Measurements from ENCODE around the gene RRAD.

RRAD gene

DNA sequence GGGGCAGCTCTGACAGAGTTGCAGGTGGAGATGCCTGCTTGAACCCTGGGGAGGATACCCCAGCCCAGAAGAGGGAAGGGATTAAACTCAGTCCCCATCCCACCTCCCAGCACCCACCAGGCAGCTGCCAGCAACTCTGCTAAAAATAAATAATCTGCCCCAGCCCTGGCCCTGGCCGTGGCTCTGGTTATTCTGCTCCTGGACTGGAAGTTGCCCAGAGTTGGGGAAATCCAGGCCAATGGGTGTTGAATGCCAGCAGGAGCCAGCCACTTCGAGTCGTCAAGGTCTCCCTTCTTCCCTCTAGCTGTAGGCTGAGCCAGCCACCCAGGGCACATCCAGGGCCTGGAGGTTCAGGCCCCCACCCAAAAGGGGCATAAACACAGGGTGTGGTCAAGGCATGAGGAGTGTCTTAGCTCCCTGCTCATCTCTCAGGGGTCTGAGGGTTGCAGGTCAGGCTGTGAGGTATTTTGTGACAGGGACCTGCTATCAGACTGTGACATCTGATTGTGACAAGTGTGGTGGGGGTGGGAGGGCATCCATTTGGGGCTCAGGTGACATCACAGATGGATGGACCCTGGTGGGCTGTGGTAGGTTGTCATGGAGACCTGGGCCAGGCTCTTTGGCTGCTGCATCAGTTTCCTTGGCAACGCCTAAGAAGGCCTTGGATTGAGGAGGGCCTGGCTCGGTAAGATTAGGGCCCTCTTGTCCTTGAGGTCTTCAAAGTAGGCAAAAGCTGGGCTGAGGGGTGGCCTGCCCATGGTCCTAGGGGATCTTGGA lies 1.0 kb upstream of the RRAD start:
- H3K4me3 ChIP-seq (ENCODE audit: low read depth, low read length) = no peak overlapping the region
- in situ Hi-C loops (cut with HindIII; ENCODE audit: low sequenced_read_pairs) = no loop called here
- no peak for DNase-seq (ENCODE audit: low read depth)
- TF ChIP-seq, protein P1, sequence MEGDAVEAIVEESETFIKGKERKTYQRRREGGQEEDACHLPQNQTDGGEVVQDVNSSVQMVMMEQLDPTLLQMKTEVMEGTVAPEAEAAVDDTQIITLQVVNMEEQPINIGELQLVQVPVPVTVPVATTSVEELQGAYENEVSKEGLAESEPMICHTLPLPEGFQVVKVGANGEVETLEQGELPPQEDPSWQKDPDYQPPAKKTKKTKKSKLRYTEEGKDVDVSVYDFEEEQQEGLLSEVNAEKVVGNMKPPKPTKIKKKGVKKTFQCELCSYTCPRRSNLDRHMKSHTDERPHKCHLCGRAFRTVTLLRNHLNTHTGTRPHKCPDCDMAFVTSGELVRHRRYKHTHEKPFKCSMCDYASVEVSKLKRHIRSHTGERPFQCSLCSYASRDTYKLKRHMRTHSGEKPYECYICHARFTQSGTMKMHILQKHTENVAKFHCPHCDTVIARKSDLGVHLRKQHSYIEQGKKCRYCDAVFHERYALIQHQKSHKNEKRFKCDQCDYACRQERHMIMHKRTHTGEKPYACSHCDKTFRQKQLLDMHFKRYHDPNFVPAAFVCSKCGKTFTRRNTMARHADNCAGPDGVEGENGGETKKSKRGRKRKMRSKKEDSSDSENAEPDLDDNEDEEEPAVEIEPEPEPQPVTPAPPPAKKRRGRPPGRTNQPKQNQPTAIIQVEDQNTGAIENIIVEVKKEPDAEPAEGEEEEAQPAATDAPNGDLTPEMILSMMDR (IDR thresholded peaks at IDR 0.05; ENCODE audit: low read depth, low read length, missing control alignments) = no peak

DNA sequence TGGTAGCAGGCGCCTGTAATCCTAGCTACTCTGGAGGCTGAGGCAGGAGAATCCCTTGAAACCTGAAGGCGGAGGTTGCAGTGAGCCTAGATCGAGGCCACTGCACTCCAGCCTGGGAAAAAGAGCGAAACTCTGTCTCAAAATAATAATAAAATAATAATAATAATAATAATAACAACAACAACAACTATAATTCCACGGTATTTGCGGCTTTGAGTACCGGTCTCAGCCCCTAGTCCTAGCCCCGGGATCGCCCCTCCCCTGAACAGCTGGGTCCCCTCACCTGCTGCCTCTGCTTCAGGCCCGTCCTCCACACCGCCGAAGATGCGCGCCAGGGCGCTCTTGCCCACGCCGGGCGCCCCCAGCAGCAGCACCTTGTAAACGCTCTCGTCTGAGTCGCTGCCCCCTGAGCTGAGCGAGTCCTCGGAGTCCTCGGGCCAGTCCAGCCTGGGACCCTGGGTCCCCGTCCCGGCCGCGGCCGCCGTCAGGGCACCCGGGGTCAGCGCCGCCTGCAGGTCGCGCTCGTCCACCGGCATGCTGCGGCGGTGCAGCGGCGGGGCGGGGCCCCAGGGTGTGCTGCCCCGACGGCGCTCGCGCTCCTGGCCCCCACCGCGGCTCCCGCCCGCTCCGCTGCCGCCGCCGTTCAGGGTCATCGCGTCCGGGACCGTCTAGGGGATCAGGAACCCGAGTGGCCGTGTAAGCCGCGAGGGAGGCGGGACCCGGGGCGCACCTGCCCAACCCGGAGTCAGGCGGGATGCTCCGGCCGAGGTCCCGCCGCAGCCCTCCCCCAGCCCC lies 611 bp downstream of the RRAD start:
- TF ChIP-seq, protein P1 (IDR thresholded peaks at IDR 0.05; ENCODE audit: low read depth, low read length, missing control alignments) = peak; percentile 18
- in situ Hi-C loops (cut with HindIII; ENCODE audit: low sequenced_read_pairs) = no loop called here
- peak overlapping the region; percentile 31 for H3K4me3 ChIP-seq (ENCODE audit: low read depth, low read length)
- no peak for DNase-seq (ENCODE audit: low read depth)

- in situ Hi-C loops (cut with HindIII; ENCODE audit: low sequenced_read_pairs) = no loop called here
- H3K4me3 ChIP-seq (ENCODE audit: low read depth, low read length) = no peak overlapping the region
These were observed 1.5 kb downstream of the RRAD start for GRCh38 chr16:66923866-66924265.

DNA sequence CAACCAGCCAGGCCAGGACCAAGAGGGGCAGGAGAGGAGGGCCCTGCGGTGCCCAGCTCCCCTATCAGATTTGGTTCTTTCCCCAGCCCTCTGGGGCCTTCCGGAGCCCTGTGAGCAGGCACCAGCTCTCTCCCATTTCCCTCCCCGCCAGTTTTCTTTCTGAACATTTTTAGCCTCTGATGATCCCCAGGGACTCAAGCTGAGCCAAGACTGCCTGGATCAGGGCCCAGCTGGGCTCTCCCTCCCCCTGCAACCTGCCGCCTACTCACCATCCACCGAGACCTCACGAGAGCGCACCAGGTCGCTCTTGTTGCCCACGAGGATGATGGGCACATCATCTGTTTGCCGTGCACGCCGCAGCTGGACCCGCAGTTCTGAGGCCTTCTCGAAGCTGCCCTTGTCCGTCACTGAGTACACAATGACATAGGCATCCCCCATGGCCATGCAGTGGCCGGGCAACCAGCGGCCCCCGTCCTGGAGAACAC lies 2.0 kb downstream of the RRAD start:
- no peak for DNase-seq (ENCODE audit: low read depth)
- in situ Hi-C loops (cut with HindIII; ENCODE audit: low sequenced_read_pairs) = no loop called here
- TF ChIP-seq, protein P1 (IDR thresholded peaks at IDR 0.05; ENCODE audit: low read depth, low read length, missing control alignments) = no peak
- no peak overlapping the region for H3K4me3 ChIP-seq (ENCODE audit: low read depth, low read length)

More at GRCh38 chr16:66923866-66924265, 1.5 kb downstream of the RRAD start:
- no peak for DNase-seq (ENCODE audit: low read depth)
- TF ChIP-seq, protein P1 (IDR thresholded peaks at IDR 0.05; ENCODE audit: low read depth, low read length, missing control alignments) = no peak

DNA sequence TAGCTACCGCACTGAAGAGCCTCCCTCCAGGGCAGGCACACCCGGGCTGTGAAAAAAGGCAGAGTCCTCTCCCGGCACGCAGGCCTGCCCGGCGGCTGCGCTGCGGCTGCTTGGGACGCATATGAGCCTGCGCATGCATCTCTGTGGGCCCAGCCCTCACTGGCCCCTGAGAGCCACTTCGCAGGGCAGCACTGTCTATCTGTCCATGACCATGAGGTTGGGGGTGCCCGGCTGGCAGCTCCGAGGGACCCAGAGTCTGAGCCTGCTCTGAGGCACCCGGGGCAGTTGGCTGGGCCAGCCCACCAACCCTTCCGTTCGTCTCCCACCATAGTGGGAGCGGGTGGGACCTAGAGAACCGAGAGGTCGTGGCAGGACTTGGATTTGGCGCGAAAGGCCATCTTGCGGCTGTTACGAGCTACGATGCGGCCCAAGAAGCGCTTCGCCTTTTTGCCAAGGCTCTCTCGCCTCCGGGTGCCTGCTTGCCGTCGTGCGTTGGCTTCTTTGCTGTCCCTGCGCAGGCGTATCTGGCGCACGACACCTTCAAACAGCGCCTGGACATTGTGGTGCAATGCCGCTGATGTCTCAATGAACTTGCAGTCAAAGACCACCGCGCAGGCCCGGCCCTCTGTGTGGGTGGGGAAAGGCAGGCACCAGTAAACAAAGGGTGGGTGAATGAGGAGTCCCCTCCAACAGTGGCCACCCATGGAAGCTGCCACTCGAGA lies 3.4 kb downstream of the RRAD start:
- no peak overlapping the region for H3K4me3 ChIP-seq (ENCODE audit: low read depth, low read length)
- in situ Hi-C loops (cut with HindIII; ENCODE audit: low sequenced_read_pairs) = no loop called here
- TF ChIP-seq, protein P1 (IDR thresholded peaks at IDR 0.05; ENCODE audit: low read depth, low read length, missing control alignments) = no peak
- DNase-seq (ENCODE audit: low read depth) = no peak
